HepG2 (cell line): ENCODE measurements around the gene TMOD2. TPM values are rescaled to one million over a fixed set of nuclear protein-coding genes. Genes with fewer than 3 reads are reported as not detected.

ENCODE experiments used
- ATAC-seq: fragments of 200-7000 bp; cut with Tn5 transposase; 3 replicates; pipeline ENCODE4 v1.9.1; 2020; ENCODE audit warnings: mild to moderate bottlenecking, moderate library complexity
- BruUV-seq: library from RNA; stranded (reverse); fragments of 400-500 nt; replicated peaks from 2 replicates; lab custom pipeline; 2021; lab: Mats Ljungman, UMichigan
- CTCF ChIA-PET: fragments of 300-600 bp; formaldehyde crosslinking; extraction: SDS; loops from one replicate; lab custom pipeline; 2021; ENCODE audit warnings: low total read pairs, inconsistent platforms, low intra/inter-chr PET ratio; lab: Yijun Ruan, JAX
- POLR2A ChIA-PET: fragments of 350-600 bp; sonication (Branson Sonifier 250); formaldehyde crosslinking; loops from one replicate; lab custom pipeline; 2020; ENCODE audit warnings: antibody characterized with exemption, inconsistent platforms; lab: Yijun Ruan, JAX
- DNase-seq: peaks from one replicate; pipeline ENCODE4 v3.0.0-alpha.2; 2015; ENCODE audit warnings: low spot score
- FAIRE-seq: peaks from 3 replicates; lab custom pipeline; 2011; peaks lifted over from hg19 to GRCh38; lab: Jason Lieb, UNC
- H2AFZ ChIP-seq: one replicate; pipeline ENCODE4 v1.6.1; 2011; ENCODE audit warnings: low read length, inconsistent platforms
- H3K27ac ChIP-seq: fragments of 300-600 bp; 3 replicates; pipeline ENCODE4 v1.8.0; 2011; ENCODE audit warnings: mixed run types, mild to moderate bottlenecking, mixed read lengths, low read length, inconsistent platforms; ENCODE audit not compliant: insufficient read depth; ENCODE audit errors: extremely low read length
- H3K27me3 ChIP-seq, 2 experiments: fragments of 200-600 bp in 1 of 2; 2 replicates in 1 of 2; 3 replicates in 1 of 2; pipeline versions ENCODE4 v1.6.0 to v1.8.0; 2011; ENCODE audit warnings: low read length in 2 of 2, mild to moderate bottlenecking in 2 of 2, moderate library complexity in 2 of 2, inconsistent platforms in 1 of 2; ENCODE audit not compliant: insufficient read depth in 2 of 2, control insufficient read depth in 1 of 2
- H3K36me3 ChIP-seq, 2 experiments: fragments of 200-600 bp in 1 of 2; replicated peaks in 1 of 2; 2 replicates in 1 of 2; 3 replicates in 1 of 2; pipeline versions ENCODE4 v1.5.1 to v1.8.0; 2011; ENCODE audit warnings: low read length in 2 of 2, inconsistent platforms in 1 of 2; ENCODE audit not compliant: insufficient read depth in 2 of 2, control insufficient read depth in 1 of 2
- H3K4me1 ChIP-seq: 2 replicates; pipeline ENCODE4 v1.5.1; 2012; ENCODE audit warnings: low read length, inconsistent platforms; ENCODE audit not compliant: insufficient read depth
- H3K4me2 ChIP-seq: 2 replicates; pipeline ENCODE4 v1.6.0; 2011; ENCODE audit warnings: low read depth, low read length, inconsistent platforms
- H3K4me3 ChIP-seq, 3 experiments: fragments of 200-600 bp in 1 of 3; sonication (generic), shearing (Covaris generic) in 1 of 3; replicated peaks in 1 of 3; 2 replicates each; pipeline ENCODE4 v1.5.1; 2011 to 2016; ENCODE audit warnings: low read length in 3 of 3, inconsistent platforms in 2 of 3, low read depth in 2 of 3, mild to moderate bottlenecking in 2 of 3, control low read depth in 1 of 3, mixed read lengths in 1 of 3; ENCODE audit not compliant: insufficient read depth in 1 of 3
- H3K79me2 ChIP-seq: one replicate; pipeline ENCODE4 v1.6.1; 2011; ENCODE audit warnings: low read length, inconsistent platforms; ENCODE audit not compliant: insufficient read depth
- H3K9ac ChIP-seq: 2 replicates; pipeline ENCODE4 v1.6.0; 2011; ENCODE audit warnings: mild to moderate bottlenecking, low read depth, low read length, inconsistent platforms; ENCODE audit not compliant: insufficient read depth
- H3K9me3 ChIP-seq: 2 replicates; pipeline ENCODE4 v1.5.1; 2012; ENCODE audit warnings: mild to moderate bottlenecking, low read length
- H4K20me1 ChIP-seq: 2 replicates; pipeline ENCODE4 v1.6.0; 2011; ENCODE audit warnings: inconsistent platforms, mild to moderate bottlenecking, low read length, moderate library complexity; ENCODE audit not compliant: insufficient read depth
- ATF1 ChIP-seq: IDR thresholded peaks from 2 replicates; pipeline ENCODE4 v1.6.1; 2016; ENCODE audit warnings: mild to moderate bottlenecking, control low read depth
- GATAD2A ChIP-seq: IDR thresholded peaks from 2 replicates; pipeline ENCODE4 v1.6.1; 2016
- HNRNPK ChIP-seq: fragments of 200-400 bp; formaldehyde crosslinking; IDR thresholded peaks from 2 replicates; pipeline ENCODE4 v1.6.1; 2018; ENCODE audit warnings: low read length, low read depth, moderate library complexity, mild to moderate bottlenecking; ENCODE audit not compliant: poor library complexity, severe bottlenecking
- RFX1 ChIP-seq: fragments of 450-650 bp; IDR thresholded peaks from 2 replicates; pipeline ENCODE4 v1.6.1; 2017
- TBX3 ChIP-seq: fragments of 450-650 bp; IDR thresholded peaks from 2 replicates; pipeline ENCODE4 v1.6.1; 2017; ENCODE audit warnings: antibody characterized with exemption, mild to moderate bottlenecking, inconsistent platforms, borderline replicate concordance
- THRA ChIP-seq: sonication (generic); formaldehyde crosslinking; IDR thresholded peaks from 2 replicates; pipeline ENCODE4 v1.4.0; 2020; ENCODE audit warnings: missing genetic modification reagents, borderline replicate concordance
- ZNF205 ChIP-seq: IDR thresholded peaks from 2 replicates; pipeline ENCODE4 v1.6.1; 2018; ENCODE audit warnings: missing biosample characterization, missing genetic modification reagents
- ZNF501 ChIP-seq: sonication (generic); formaldehyde crosslinking; IDR thresholded peaks from 2 replicates; pipeline ENCODE4 v1.5.1; 2020; ENCODE audit warnings: mild to moderate bottlenecking, moderate library complexity, missing genetic modification reagents
- ZNF709 ChIP-seq: sonication (generic); formaldehyde crosslinking; IDR thresholded peaks from 2 replicates; pipeline ENCODE4 v1.5.0; 2020; ENCODE audit warnings: mild to moderate bottlenecking, missing genetic modification reagents
- ZNF879 ChIP-seq: sonication (generic); formaldehyde crosslinking; IDR thresholded peaks from 2 replicates; pipeline ENCODE4 v1.8.1; 2023; ENCODE audit warnings: missing genetic modification reagents
- ZSCAN21 ChIP-seq: sonication (generic); formaldehyde crosslinking; IDR thresholded peaks from 2 replicates; pipeline ENCODE4 v1.8.0; 2022; ENCODE audit warnings: mild to moderate bottlenecking, missing genetic modification reagents, moderate library complexity, borderline replicate concordance
- WGBS: methylation state at CpG from one replicate; pipeline ENCODE4 v1.1.6; 2017; ENCODE audit warnings: low lambda C conversion rate; 5-methylcytosine and 5-hydroxymethylcytosine counted together
- in situ Hi-C: cut with HindIII; loops from 2 replicates; pipeline ENCODE4 v1.10.0; 2017; ENCODE audit warnings: low pct_unique_long_range_greater_than_20kb; ENCODE audit not compliant: extremely low pct_ligation_motif_present
- intact Hi-C: fragments of 100-400 bp; cut with micrococcal nuclease; formaldehyde crosslinking; loops from one replicate; pipeline ENCODE4 v1.10.0; 2022; ENCODE audit not compliant: unreplicated experiment
- polyA plus RNA-seq, 8 experiments: library from polyadenylated mRNA; depleted of rRNA in 3 of 8; stranded (reverse) in 7 of 8; unstranded in 1 of 8; fragments of >200 nt; fragmentation: Illumina TruSeq in 4 of 8; extraction: Trizol in 4 of 8; gene quantifications; 2 replicates each; pipeline versions ENCODE4 v1.2.1 to v1.2.3, GENCODE V29; 2011 to 2016; ENCODE audit warnings: low read depth in 4 of 8, missing spikeins in 1 of 8, mixed read lengths in 1 of 8; ENCODE audit not compliant: insufficient read depth in 1 of 8
- total RNA-seq, 5 experiments: library from RNA; depleted of rRNA; stranded (reverse); fragments of >200 nt; fragmentation: Illumina TruSeq; extraction: Trizol; gene quantifications; 2 replicates each; pipeline ENCODE4 v1.2.3, GENCODE V29; 2016; ENCODE audit warnings: low read depth in 1 of 5

The TMOD2 gene
- total and polyA plus RNA-seq, 2 of the 13 experiments (the other 11 are each of a cell fraction or from before 2014, with no cell fraction given), result 0.01 to 0.02 TPM

GRCh38 chr15:51754267-51754666 is 2.9 kb downstream of the TMOD2 start:
- CTCF ChIA-PET, result no interaction called here
- BruUV-seq, result no TSS peak

GRCh38 chr15:51755790-51756189 is 4.4 kb downstream of the TMOD2 start:
- no peak overlapping the region for H3K4me3 ChIP-seq
- H3K9ac ChIP-seq, result no peak overlapping the region
- H3K79me2 ChIP-seq, result no peaks in the 10 kb centered on the region
- no peak for ATAC-seq
- FAIRE-seq, result no peak
- H3K4me2 ChIP-seq, result no peak overlapping the region
- TF ChIP-seq THRA (CRISPR knock-in tag), result no peak
- no peak for TF ChIP-seq RFX1
- no peak for TF ChIP-seq TBX3
- TF ChIP-seq ZNF205, result no peak
- TF ChIP-seq ZSCAN21 (CRISPR knock-in tag), result no peak
- no peak for TF ChIP-seq ZNF879 (CRISPR knock-in tag)
- no peak for TF ChIP-seq ZNF501 (CRISPR knock-in tag)
- no peak for TF ChIP-seq GATAD2A
- TF ChIP-seq ATF1 (CRISPR knock-in tag), result no peak
- TF ChIP-seq, all 625 proteins: peak for 0
- in situ Hi-C loops (no loop called here), intact Hi-C loops (no loop called here)
- no TSS peak for BruUV-seq
- H3K9me3 ChIP-seq, result no peaks in the 10 kb centered on the region
- no peaks in the 10 kb centered on the region for H3K36me3 ChIP-seq
- WGBS, result 23% methylated on average over 4 of the region's 4 CpGs
- H3K27ac ChIP-seq, result no peak overlapping the region
- H4K20me1 ChIP-seq, result no peaks in the 10 kb centered on the region
- no peak for DNase-seq
- no peak overlapping the region for H2AFZ ChIP-seq
- H3K4me1 ChIP-seq, result no peaks in the 10 kb centered on the region
- POLR2A ChIA-PET, result no interaction called here
- H3K27me3 ChIP-seq, result peaks cover 4 to 48% of the 10 kb centered on the region in 2 experiments; a peak in 4 of 5 replicates
- CTCF ChIA-PET, result no interaction called here

More at GRCh38 chr15:51754267-51754666, 2.9 kb downstream of the TMOD2 start:
- TF ChIP-seq ZNF709 (no peak), HNRNPK (peak; percentile 6)
- Histone ChIP-seq H2AFZ (no peak overlapping the region), H4K20me1 (no peaks in the 10 kb centered on the region), H3K27ac (no peak overlapping the region), H3K4me3 (no peak overlapping the region), H3K4me2 (no peak overlapping the region), H3K27me3 (peaks cover 4 to 63% of the 10 kb centered on the region in 2 experiments; a peak in 4 of 5 replicates), H3K9ac (no peak overlapping the region), H3K9me3 (no peaks in the 10 kb centered on the region), H3K4me1 (no peaks in the 10 kb centered on the region), H3K36me3 (no peaks in the 10 kb centered on the region), H3K79me2 (no peaks in the 10 kb centered on the region)
- 48% methylated on average over 2 of the region's 2 CpGs for WGBS
- in situ Hi-C loops, result no loop called here
- no peak for ATAC-seq
- POLR2A ChIA-PET, result no interaction called here
- intact Hi-C loops, result no loop called here
- no peak for DNase-seq
- no peak for FAIRE-seq
